RWPE2 (cell line): ENCODE data around the gene ITPR1.
A peak's percentile ranks its signal among the peaks of the same experiment; 100 is the strongest.

Source experiments
- ATAC-seq: fragments of 200-7000 bp; cut with Tn5 transposase; 3 replicates; pipeline ENCODE4 v1.9.1; 2021; ENCODE audit warnings: low read depth
- DNase-seq: peaks from one replicate; pipeline ENCODE4 v3.0.0-alpha.2; 2020; ENCODE audit warnings: low spot score
- H3K27ac ChIP-seq: fragments of 450-650 bp; 2 replicates; pipeline ENCODE4 v1.5.1; 2017; ENCODE audit warnings: mild to moderate bottlenecking; ENCODE audit not compliant: poor library complexity, severe bottlenecking
- H3K27me3 ChIP-seq: fragments of 250-450 bp; sonication (Bioruptor Pico); 2 replicates; pipeline ENCODE4 v1.5.1; 2021; ENCODE audit warnings: mild to moderate bottlenecking, moderate library complexity; ENCODE audit not compliant: insufficient read depth, poor library complexity, severe bottlenecking
- H3K36me3 ChIP-seq: fragments of 250-450 bp; sonication (Bioruptor Pico); 2 replicates; pipeline ENCODE4 v1.5.1; 2020; ENCODE audit warnings: low read depth, mild to moderate bottlenecking, moderate library complexity
- H3K4me1 ChIP-seq: fragments of 250-450 bp; sonication (Bioruptor Pico); 2 replicates; pipeline ENCODE4 v1.5.1; 2021; ENCODE audit warnings: mild to moderate bottlenecking, moderate library complexity; ENCODE audit not compliant: insufficient read depth, poor library complexity, severe bottlenecking
- H3K4me3 ChIP-seq: fragments of 250-450 bp; sonication (Bioruptor Pico); 2 replicates; pipeline ENCODE4 v1.5.1; 2021; ENCODE audit warnings: mild to moderate bottlenecking, moderate library complexity; ENCODE audit not compliant: severe bottlenecking
- H3K9me3 ChIP-seq: fragments of 250-450 bp; sonication (Bioruptor Pico); 2 replicates; pipeline ENCODE4 v1.5.1; 2021; ENCODE audit warnings: mild to moderate bottlenecking, moderate library complexity; ENCODE audit not compliant: severe bottlenecking
- TF ChIP-seq, protein P1 (sequence below): fragments of 450-650 bp; IDR thresholded peaks from one replicate; pipeline ENCODE4 v1.5.1; 2017; ENCODE audit warnings: mild to moderate bottlenecking, moderate library complexity; ENCODE audit not compliant: poor library complexity, severe bottlenecking

ITPR1 gene

GRCh38 chr3:4522947-4523346 is 29.8 kb downstream of the ITPR1 start:
- Histone ChIP-seq H3K36me3 (no peaks in the 10 kb centered on the region), H3K4me3 (no peak overlapping the region), H3K27ac (no peak overlapping the region), H3K27me3 (no peaks in the 10 kb centered on the region), H3K4me1 (no peaks in the 10 kb centered on the region), H3K9me3 (no peaks in the 10 kb centered on the region)
- DNase-seq (no peak), ATAC-seq (no peak)
- TF ChIP-seq, protein P1, sequence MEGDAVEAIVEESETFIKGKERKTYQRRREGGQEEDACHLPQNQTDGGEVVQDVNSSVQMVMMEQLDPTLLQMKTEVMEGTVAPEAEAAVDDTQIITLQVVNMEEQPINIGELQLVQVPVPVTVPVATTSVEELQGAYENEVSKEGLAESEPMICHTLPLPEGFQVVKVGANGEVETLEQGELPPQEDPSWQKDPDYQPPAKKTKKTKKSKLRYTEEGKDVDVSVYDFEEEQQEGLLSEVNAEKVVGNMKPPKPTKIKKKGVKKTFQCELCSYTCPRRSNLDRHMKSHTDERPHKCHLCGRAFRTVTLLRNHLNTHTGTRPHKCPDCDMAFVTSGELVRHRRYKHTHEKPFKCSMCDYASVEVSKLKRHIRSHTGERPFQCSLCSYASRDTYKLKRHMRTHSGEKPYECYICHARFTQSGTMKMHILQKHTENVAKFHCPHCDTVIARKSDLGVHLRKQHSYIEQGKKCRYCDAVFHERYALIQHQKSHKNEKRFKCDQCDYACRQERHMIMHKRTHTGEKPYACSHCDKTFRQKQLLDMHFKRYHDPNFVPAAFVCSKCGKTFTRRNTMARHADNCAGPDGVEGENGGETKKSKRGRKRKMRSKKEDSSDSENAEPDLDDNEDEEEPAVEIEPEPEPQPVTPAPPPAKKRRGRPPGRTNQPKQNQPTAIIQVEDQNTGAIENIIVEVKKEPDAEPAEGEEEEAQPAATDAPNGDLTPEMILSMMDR: no peak

- Histone ChIP-seq H3K27ac (no peak overlapping the region), H3K4me3 (no peak overlapping the region), H3K36me3 (no peaks in the 10 kb centered on the region), H3K27me3 (no peaks in the 10 kb centered on the region), H3K4me1 (no peaks in the 10 kb centered on the region), H3K9me3 (no peaks in the 10 kb centered on the region)
- peak; percentile 44; the same call in 1 of the 3 replicates for ATAC-seq
- TF ChIP-seq, protein P1: no peak
- DNase-seq: no peak
Observed at GRCh38 chr3:4523710-4524698, 30.9 kb downstream of the ITPR1 start.

DNA sequence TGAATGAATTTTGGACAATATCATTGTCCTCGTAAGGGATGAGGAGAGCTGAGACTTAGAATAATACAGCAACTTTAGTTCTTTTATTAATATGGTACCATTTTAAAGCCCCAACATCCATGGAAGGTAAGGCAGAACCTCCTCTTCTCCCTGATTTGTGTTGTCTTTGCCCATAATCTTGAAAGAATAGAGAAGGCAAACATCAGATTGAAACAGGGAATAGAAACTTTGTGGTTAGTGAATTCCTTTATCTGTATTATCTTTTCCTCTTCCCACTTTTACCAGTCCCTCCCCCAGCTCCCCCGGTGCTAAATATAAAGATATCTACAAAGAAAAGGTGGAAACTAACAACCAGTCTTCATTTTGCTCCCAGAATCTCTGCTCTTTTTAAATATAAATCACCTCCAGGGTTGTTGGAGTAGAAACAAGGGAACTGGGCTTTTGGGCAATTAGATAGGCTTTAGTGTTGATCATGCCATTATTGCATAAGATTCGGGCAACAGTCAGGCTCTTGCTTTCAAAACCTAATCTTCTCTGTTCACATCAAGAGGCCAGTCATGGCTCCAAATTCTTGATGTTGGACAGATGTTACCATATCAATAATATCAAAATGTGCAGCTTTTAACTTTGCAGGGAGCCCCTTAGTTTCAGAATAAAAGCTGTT is 32.5 kb downstream of the ITPR1 start:
- Histone ChIP-seq H3K36me3 (no peaks in the 10 kb centered on the region), H3K9me3 (no peaks in the 10 kb centered on the region), H3K27ac (no peak overlapping the region), H3K4me1 (no peaks in the 10 kb centered on the region), H3K27me3 (no peaks in the 10 kb centered on the region), H3K4me3 (no peak overlapping the region)
- TF ChIP-seq, protein P1: no peak
- ATAC-seq (no peak), DNase-seq (no peak)

DNA sequence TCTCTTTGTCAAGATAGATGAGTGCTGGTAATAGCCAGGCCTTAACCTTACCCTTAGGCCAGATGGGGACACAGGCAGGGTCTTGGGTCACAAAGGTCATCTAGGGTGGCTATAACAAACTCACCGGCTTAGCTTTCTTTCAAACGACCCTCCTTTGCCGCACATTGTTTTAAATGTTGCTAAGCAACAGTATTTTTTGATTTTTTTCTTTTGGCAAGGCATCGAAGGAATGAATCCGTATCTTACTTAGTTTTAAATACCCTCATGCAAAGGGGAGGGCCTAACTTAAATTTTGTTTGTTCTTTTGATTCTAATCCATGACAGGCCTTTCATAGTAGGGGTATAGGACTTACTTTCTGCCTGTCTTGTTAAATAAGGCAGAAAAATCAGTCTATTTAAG is 35.2 kb downstream of the ITPR1 start:
- ATAC-seq: no peak
- no peaks in the 10 kb centered on the region for H3K36me3 ChIP-seq

More for the DNA sequence above, 35.2 kb downstream of the ITPR1 start:
- Histone ChIP-seq H3K4me1 (no peaks in the 10 kb centered on the region), H3K9me3 (no peaks in the 10 kb centered on the region), H3K4me3 (no peak overlapping the region), H3K27ac (no peak overlapping the region), H3K27me3 (no peaks in the 10 kb centered on the region)
- DNase-seq: no peak
- TF ChIP-seq, protein P1: no peak
